Epithelial cell of esophagus (primary cell): Measurements from ENCODE around the gene KCNQ1OT1.

ENCODE experiments used
- DNase-seq: peaks from one replicate; pipeline ENCODE4 v3.0.0; 2010; ENCODE audit warnings: low read depth
- H3K4me3 ChIP-seq: 2 replicates; pipeline ENCODE4 v1.5.1; 2011; ENCODE audit warnings: mild to moderate bottlenecking, low read length, control low read depth
- CTCF ChIP-seq: IDR thresholded peaks from 2 replicates; pipeline ENCODE4 v1.5.1; 2011; ENCODE audit warnings: low read depth, mild to moderate bottlenecking, low read length, control low read depth, inconsistent platforms; ENCODE audit not compliant: insufficient read depth; ENCODE audit errors: missing control alignments

KCNQ1OT1 gene

GRCh38 chr11:2706321-2706720 lies 6.5 kb upstream of the KCNQ1OT1 start:
- no peak overlapping the region for H3K4me3 ChIP-seq
- TF ChIP-seq CTCF = no peak
- no peak for DNase-seq

GRCh38 chr11:2704896-2705606 lies 5.3 kb upstream of the KCNQ1OT1 start:
- DNase-seq = no peak
- H3K4me3 ChIP-seq = no peak overlapping the region
- no peak for TF ChIP-seq CTCF

GRCh38 chr11:2704356-2704755 lies 4.6 kb upstream of the KCNQ1OT1 start:
- H3K4me3 ChIP-seq = no peak overlapping the region
- no peak for TF ChIP-seq CTCF
- DNase-seq = no peak

GRCh38 chr11:2703363-2704141 lies 3.8 kb upstream of the KCNQ1OT1 start:
- H3K4me3 ChIP-seq = no peak overlapping the region
- no peak for DNase-seq
- TF ChIP-seq CTCF = no peak

- no peak overlapping the region for H3K4me3 ChIP-seq
- TF ChIP-seq CTCF = no peak
- no peak for DNase-seq
Observed at GRCh38 chr11:2702771-2703362, 3.1 kb upstream of the KCNQ1OT1 start.

GRCh38 chr11:2701898-2702434 lies 2.2 kb upstream of the KCNQ1OT1 start:
- TF ChIP-seq CTCF = no peak
- no peak overlapping the region for H3K4me3 ChIP-seq
- DNase-seq = no peak
